Activated CD4-positive, alpha-beta T cell treated with anti-CD3 and anti-CD28 coated beads, Interleukin-2, amount 10 ng/mL, durations not matched to agents 24 days and 14 days (primary cell): Measurements from ENCODE around the gene ACTRT3. TPM values are rescaled to one million over a fixed set of nuclear protein-coding genes. Genes with fewer than 3 reads are reported as not detected.

Experiments used
- total RNA-seq: library from RNA; stranded (reverse); gene quantifications from 2 replicates; pipeline ENCODE4 v1.2.3, GENCODE V29; 2022

Gene ACTRT3
- total RNA-seq, 1 donor from 2014 or later, result 1.1 TPM

Other genes with a start within 250 kb of the ACTRT3 start
- gene MECOM, start 105.8 kb downstream of the ACTRT3 start, total RNA-seq, result not detected in 2 replicates
- gene TERC, start 4.5 kb downstream of the ACTRT3 start, total RNA-seq, result 8.9 TPM in 1 of 2 replicates, not detected in the other
- gene MYNN, start 3.8 kb upstream of the ACTRT3 start, total RNA-seq, result 15.9 and 17.2 TPM in 2 replicates
- 0.09 and 0.21 TPM in 2 replicates for gene LRRIQ4, start 43.3 kb upstream of the ACTRT3 start, total RNA-seq
- gene LRRC34, start 43.3 kb upstream of the ACTRT3 start, total RNA-seq, result 4.7 and 5.8 TPM in 2 replicates
- gene LRRC31, start 100.4 kb upstream of the ACTRT3 start, total RNA-seq, result not detected in 2 replicates
- gene SAMD7, start 142.0 kb upstream of the ACTRT3 start, total RNA-seq, result not detected in 2 replicates
- gene SEC62, start 197.2 kb upstream of the ACTRT3 start, total RNA-seq, result 72.1 and 72.4 TPM in 2 replicates